ENCODE data around the gene GNB4. TPM values are rescaled to one million over a fixed set of nuclear protein-coding genes. Genes with fewer than 3 reads are reported as not detected.

Gene GNB4
- total RNA-seq, 2 donors from 2014 or later, result 11.9 to 13.8 TPM

DNA sequence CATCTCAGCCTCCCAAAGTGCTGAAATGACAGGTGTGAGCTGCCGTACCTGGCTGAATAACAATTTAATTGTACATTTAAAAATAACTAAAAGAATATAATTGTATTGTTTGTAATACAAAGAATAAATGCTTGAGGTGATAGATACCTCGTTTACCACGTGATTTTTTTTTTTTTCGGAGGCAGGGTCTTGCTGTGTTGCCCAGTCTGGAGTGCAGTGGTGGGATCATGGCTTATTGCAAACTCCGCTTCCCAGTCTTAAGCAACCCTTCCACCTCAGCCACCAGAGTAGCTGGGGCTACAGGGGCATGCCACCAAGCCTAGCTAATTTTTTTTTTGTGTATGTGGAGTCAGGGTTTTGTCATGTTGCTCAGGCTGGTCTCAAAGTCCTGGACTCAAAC lies 87.9 kb downstream of the GNB4 start:
- no peaks in the 10 kb centered on the region for H3K27me3 Mint-ChIP-seq (ENCODE audit: insufficient read depth)
- no peaks in the 10 kb centered on the region for H3K9me3 ChIP-seq (ENCODE audit: control insufficient read depth, low read length)
- H3K4me1 Mint-ChIP-seq, result no peaks in the 10 kb centered on the region
- no peaks in the 10 kb centered on the region for H3K9me3 Mint-ChIP-seq
- no peak overlapping the region for H3K4me3 Mint-ChIP-seq
- no peak overlapping the region for H3K27ac ChIP-seq (ENCODE audit: low read depth, low read length)
- no peak for DNase-seq
- no peak overlapping the region for H3K27ac Mint-ChIP-seq
- H3K9ac ChIP-seq (ENCODE audit: extremely low read depth, low read length, poor library complexity, severe bottlenecking), result no peak overlapping the region
- no peak overlapping the region for H3K4me3 ChIP-seq (ENCODE audit: low read length)
- peaks cover 78% of the 10 kb centered on the region for H3K36me3 ChIP-seq (ENCODE audit: control insufficient read depth, insufficient read depth, low read length)
- no peaks in the 10 kb centered on the region for H3K27me3 ChIP-seq (ENCODE audit: control insufficient read depth, insufficient read depth, low read length, poor library complexity, severe bottlenecking)
- peaks cover 55% of the 10 kb centered on the region for H3K36me3 Mint-ChIP-seq (ENCODE audit: low read depth)
- no peaks in the 10 kb centered on the region for H3K4me1 ChIP-seq (ENCODE audit: control insufficient read depth, insufficient read depth, low read length)
- WGBS, 2 experiments (ENCODE audit: insufficient coverage in 1 of 2, insufficient read length in 1 of 2), result 90 to 99% methylated on average over 3 to 4 of the region's 5 CpGs
- TF ChIP-seq, protein P1, sequence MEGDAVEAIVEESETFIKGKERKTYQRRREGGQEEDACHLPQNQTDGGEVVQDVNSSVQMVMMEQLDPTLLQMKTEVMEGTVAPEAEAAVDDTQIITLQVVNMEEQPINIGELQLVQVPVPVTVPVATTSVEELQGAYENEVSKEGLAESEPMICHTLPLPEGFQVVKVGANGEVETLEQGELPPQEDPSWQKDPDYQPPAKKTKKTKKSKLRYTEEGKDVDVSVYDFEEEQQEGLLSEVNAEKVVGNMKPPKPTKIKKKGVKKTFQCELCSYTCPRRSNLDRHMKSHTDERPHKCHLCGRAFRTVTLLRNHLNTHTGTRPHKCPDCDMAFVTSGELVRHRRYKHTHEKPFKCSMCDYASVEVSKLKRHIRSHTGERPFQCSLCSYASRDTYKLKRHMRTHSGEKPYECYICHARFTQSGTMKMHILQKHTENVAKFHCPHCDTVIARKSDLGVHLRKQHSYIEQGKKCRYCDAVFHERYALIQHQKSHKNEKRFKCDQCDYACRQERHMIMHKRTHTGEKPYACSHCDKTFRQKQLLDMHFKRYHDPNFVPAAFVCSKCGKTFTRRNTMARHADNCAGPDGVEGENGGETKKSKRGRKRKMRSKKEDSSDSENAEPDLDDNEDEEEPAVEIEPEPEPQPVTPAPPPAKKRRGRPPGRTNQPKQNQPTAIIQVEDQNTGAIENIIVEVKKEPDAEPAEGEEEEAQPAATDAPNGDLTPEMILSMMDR (conservative IDR thresholded peaks at IDR 0.05), result no peak

DNA sequence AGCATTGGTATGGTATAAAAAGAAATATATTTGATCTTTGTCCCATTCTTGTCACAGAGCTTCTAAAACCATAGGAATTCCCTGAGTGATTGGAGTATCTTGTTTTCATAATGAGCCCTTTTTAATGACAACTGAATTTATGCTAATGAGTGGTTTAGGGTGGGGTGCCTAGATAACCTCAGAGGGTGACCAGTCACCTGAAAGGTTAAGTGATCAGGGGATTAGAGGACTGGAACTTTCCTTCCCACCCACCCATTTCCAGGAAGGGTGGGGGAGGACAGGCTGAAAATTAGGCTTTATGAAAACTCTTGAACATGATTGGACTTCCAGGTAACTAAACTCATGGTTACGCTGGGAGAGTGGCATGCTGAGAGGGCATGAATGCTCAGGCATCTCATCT lies 95.3 kb downstream of the GNB4 start:
- Mint-ChIP-seq H3K27me3 (ENCODE audit: insufficient read depth) (no peaks in the 10 kb centered on the region), H3K9me3 (no peaks in the 10 kb centered on the region), H3K36me3 (ENCODE audit: low read depth) (peaks cover 73% of the 10 kb centered on the region), H3K4me3 (no peak overlapping the region), H3K4me1 (peaks cover 5% of the 10 kb centered on the region), H3K27ac (no peak overlapping the region)
- no peaks in the 10 kb centered on the region for H3K27me3 ChIP-seq (ENCODE audit: control insufficient read depth, insufficient read depth, low read length, poor library complexity, severe bottlenecking)
- H3K9ac ChIP-seq (ENCODE audit: extremely low read depth, low read length, poor library complexity, severe bottlenecking), result no peak overlapping the region
- no peak for DNase-seq
- H3K27ac ChIP-seq (ENCODE audit: low read depth, low read length), result no peak overlapping the region
- no peaks in the 10 kb centered on the region for H3K4me1 ChIP-seq (ENCODE audit: control insufficient read depth, insufficient read depth, low read length)
- H3K4me3 ChIP-seq (ENCODE audit: low read length), result no peak overlapping the region
- H3K36me3 ChIP-seq (ENCODE audit: control insufficient read depth, insufficient read depth, low read length), result peaks cover 71% of the 10 kb centered on the region
- 95% methylated on average over 1 of the region's 1 CpG; no CpG with 5 or more reads in 1 of the 2 experiments for WGBS, 2 experiments (ENCODE audit: insufficient coverage in 1 of 2, insufficient read length in 1 of 2)
- H3K9me3 ChIP-seq (ENCODE audit: control insufficient read depth, low read length), result no peaks in the 10 kb centered on the region
- TF ChIP-seq, protein P1 (conservative IDR thresholded peaks at IDR 0.05), result no peak

DNA sequence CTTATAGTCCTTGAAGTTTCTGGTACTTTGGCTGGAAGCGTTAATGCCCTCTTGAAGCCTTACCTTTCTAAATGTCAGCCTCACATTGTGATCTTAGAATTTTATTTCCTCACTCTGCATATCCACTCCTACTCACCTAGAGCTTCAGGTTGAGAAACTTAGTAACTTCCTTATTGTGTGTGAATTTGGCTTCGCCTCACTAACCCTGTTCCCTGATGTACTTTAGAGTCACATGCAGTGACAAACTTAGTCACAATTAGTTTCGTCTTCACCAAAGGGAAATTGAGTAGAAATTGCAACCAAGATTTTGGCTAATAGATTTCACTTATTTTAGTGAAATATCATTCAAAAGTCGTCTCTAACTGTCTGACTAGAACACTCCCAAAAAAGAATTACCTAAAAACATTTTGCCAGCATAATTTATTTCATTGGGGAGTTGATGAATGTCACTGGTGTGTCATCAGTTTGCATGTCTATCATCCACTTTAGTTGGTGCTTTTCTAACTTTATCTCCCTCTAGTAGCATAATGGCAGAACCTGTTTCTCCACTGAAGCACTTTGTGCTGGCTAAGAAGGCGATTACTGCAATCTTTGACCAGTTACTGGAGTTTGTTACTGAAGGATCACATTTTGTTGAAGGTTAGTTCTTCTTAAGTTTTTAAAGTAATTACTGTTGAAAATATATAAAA lies 102.8 kb downstream of the GNB4 start:
- Histone ChIP-seq H3K4me1 (ENCODE audit: control insufficient read depth, insufficient read depth, low read length) (no peaks in the 10 kb centered on the region), H3K27ac (ENCODE audit: low read depth, low read length) (no peak overlapping the region), H3K9me3 (ENCODE audit: control insufficient read depth, low read length) (no peaks in the 10 kb centered on the region), H3K4me3 (ENCODE audit: low read length) (peak overlapping the region; percentile 97), H3K9ac (ENCODE audit: extremely low read depth, low read length, poor library complexity, severe bottlenecking) (peak overlapping the region; percentile 64), H3K27me3 (ENCODE audit: control insufficient read depth, insufficient read depth, low read length, poor library complexity, severe bottlenecking) (no peaks in the 10 kb centered on the region), H3K36me3 (ENCODE audit: control insufficient read depth, insufficient read depth, low read length) (peaks cover 17% of the 10 kb centered on the region)
- peaks cover 9% of the 10 kb centered on the region for H3K4me1 Mint-ChIP-seq
- no peaks in the 10 kb centered on the region for H3K27me3 Mint-ChIP-seq (ENCODE audit: insufficient read depth)
- DNase-seq, result no peak
- TF ChIP-seq, protein P1 (conservative IDR thresholded peaks at IDR 0.05), result no peak
- peak overlapping the region; percentile 96 for H3K4me3 Mint-ChIP-seq
- WGBS, 2 experiments (ENCODE audit: insufficient coverage in 1 of 2, insufficient read length in 1 of 2), result 55 to 79% methylated on average over 3 to 5 of the region's 5 CpGs
- H3K9me3 Mint-ChIP-seq, result no peaks in the 10 kb centered on the region
- H3K27ac Mint-ChIP-seq, result peak overlapping the region; percentile 98
- H3K36me3 Mint-ChIP-seq (ENCODE audit: low read depth), result peaks cover 23% of the 10 kb centered on the region
